Left ventricle myocardium inferior (tissue), 1 donor: ENCODE results near the gene HELZ. TPM values are rescaled to one million over a fixed set of nuclear protein-coding genes. Genes with fewer than 3 reads are reported as not detected.
"Not testable (repeated sequence)": the region's sequence is repeated elsewhere in the genome, so short reads cannot be mapped to it uniquely, and the experiment has no call there.

Experiments used
- DNase-seq: peaks from one replicate; pipeline ENCODE4 v3.0.0-alpha.2; 2020
- H3K27ac ChIP-seq: fragments of 200-600 bp; replicated peaks from 2 replicates; pipeline ENCODE4 v1.8.0; 2021
- H3K27me3 ChIP-seq: fragments of 200-600 bp; 2 replicates; pipeline ENCODE4 v1.8.0; 2021; ENCODE audit warnings: low read depth
- H3K36me3 ChIP-seq: fragments of 200-600 bp; 2 replicates; pipeline ENCODE4 v1.8.0; 2021
- H3K4me1 ChIP-seq: fragments of 200-600 bp; 2 replicates; pipeline ENCODE4 v1.8.0; 2021
- H3K4me3 ChIP-seq: fragments of 200-600 bp; 2 replicates; pipeline ENCODE4 v1.8.0; 2021; ENCODE audit warnings: mild to moderate bottlenecking, moderate library complexity
- H3K9me3 ChIP-seq: fragments of 200-600 bp; replicated peaks from 2 replicates; pipeline ENCODE4 v1.8.0; 2021
- intact Hi-C: fragments of 100-400 bp; cut with micrococcal nuclease; formaldehyde crosslinking; loops from one replicate; pipeline ENCODE4 v1.11.0; 2022
- total RNA-seq: library from RNA; stranded (reverse); fragmentation: NEBNext Ultra II Directional; extraction: Animal tissue kit (Norgen Biotek cat#: 25700); gene quantifications from one replicate; pipeline ENCODE4 v1.2.1, GENCODE V29; 2021
- TF ChIP-seq, protein P1 (sequence below): fragments of 200-600 bp; IDR thresholded peaks from 2 replicates; pipeline ENCODE4 v1.8.0; 2021; ENCODE audit warnings: antibody characterized with exemption, mild to moderate bottlenecking, borderline replicate concordance
- donor health status: DM: no; HTN: yes; CAD: no; lungs with severe emphysema.

The HELZ gene
- total RNA-seq, 1 donor from 2014 or later: 36.7 TPM

GRCh38 chr17:67148352-67148751 lies 96.6 kb downstream of the HELZ start:
- no peak overlapping the region for H3K27ac ChIP-seq
- peaks cover 78% of the 10 kb centered on the region for H3K36me3 ChIP-seq
- intact Hi-C loops: no loop called here
- no peaks in the 10 kb centered on the region for H3K9me3 ChIP-seq
- H3K4me3 ChIP-seq: no peak overlapping the region
- H3K27me3 ChIP-seq: no peaks in the 10 kb centered on the region
- TF ChIP-seq, protein P1, sequence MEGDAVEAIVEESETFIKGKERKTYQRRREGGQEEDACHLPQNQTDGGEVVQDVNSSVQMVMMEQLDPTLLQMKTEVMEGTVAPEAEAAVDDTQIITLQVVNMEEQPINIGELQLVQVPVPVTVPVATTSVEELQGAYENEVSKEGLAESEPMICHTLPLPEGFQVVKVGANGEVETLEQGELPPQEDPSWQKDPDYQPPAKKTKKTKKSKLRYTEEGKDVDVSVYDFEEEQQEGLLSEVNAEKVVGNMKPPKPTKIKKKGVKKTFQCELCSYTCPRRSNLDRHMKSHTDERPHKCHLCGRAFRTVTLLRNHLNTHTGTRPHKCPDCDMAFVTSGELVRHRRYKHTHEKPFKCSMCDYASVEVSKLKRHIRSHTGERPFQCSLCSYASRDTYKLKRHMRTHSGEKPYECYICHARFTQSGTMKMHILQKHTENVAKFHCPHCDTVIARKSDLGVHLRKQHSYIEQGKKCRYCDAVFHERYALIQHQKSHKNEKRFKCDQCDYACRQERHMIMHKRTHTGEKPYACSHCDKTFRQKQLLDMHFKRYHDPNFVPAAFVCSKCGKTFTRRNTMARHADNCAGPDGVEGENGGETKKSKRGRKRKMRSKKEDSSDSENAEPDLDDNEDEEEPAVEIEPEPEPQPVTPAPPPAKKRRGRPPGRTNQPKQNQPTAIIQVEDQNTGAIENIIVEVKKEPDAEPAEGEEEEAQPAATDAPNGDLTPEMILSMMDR: no peak
- no peak for DNase-seq
- H3K4me1 ChIP-seq: no peaks in the 10 kb centered on the region

DNA sequence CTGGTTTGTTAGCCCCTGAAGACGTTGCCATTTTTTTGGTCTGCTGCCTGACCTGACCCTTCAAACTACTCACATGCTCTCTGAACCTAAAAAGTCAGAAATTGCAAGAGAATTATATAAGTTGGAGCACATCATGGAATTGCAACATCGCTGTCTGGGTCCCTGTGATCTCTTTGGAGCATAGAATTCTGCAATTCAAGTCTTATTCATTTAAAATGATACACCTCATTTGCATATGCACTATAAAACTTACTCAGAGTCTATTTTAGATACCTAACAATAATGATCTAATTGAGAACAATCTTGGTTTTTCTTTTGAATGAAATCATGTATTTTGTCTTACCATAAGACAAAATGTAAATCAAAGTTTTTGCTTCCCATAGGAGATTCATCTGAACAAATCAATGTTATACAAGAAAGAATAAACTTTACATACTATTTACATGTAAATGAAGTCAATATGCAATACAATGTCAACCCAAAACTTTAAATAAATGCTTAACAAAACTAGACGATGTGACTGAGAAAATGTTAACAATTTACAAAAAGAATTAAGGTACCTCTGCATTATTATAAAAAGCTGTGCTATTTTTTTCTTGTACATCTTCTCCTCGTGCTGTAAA lies 99.7 kb downstream of the HELZ start:
- Histone ChIP-seq H3K27ac (no peak overlapping the region), H3K4me1 (no peaks in the 10 kb centered on the region), H3K4me3 (no peak overlapping the region), H3K27me3 (no peaks in the 10 kb centered on the region), H3K36me3 (peaks cover 83% of the 10 kb centered on the region), H3K9me3 (peaks cover 10% of the 10 kb centered on the region)
- DNase-seq: no peak
- intact Hi-C loops: no loop called here
- TF ChIP-seq, protein P1: no peak

- intact Hi-C loops: no loop called here
Observed at GRCh38 chr17:67143318-67143717, 101.7 kb downstream of the HELZ start.

DNA sequence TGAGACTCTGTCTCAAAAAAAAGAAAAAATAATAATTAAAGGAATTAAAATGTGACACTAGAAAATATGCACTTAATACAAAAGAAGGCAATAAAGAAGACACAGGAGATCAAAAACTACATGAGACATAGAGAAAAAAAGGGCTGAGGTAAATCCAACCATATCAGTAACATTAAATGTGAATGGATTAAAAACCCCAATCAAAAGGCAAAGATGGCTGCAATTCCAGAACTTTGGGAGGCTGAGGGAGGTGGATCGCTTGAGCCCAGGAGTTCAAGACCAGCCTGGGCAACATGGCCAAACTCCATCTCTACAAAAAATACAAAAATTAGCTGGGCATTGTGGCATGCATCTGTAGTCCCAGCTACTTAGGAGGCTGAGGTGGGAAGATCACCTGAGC lies 103.0 kb downstream of the HELZ start:
- peaks cover 68% of the 10 kb centered on the region for H3K36me3 ChIP-seq
- H3K27me3 ChIP-seq, intact Hi-C loops, DNase-seq, H3K9me3 ChIP-seq, H3K4me1 ChIP-seq, H3K27ac ChIP-seq, H3K4me3 ChIP-seq: not testable (repeated sequence)

More at GRCh38 chr17:67143318-67143717, 101.7 kb downstream of the HELZ start:
- no peaks in the 10 kb centered on the region for H3K4me1 ChIP-seq
- H3K27me3 ChIP-seq: no peaks in the 10 kb centered on the region
- no peak overlapping the region for H3K27ac ChIP-seq
- no peak overlapping the region for H3K4me3 ChIP-seq
- peaks cover 10% of the 10 kb centered on the region for H3K9me3 ChIP-seq
- no peak for DNase-seq
- TF ChIP-seq, protein P1: no peak
- peaks cover 73% of the 10 kb centered on the region for H3K36me3 ChIP-seq

- H3K9me3 ChIP-seq: peaks cover 10% of the 10 kb centered on the region
- H3K4me3 ChIP-seq: no peak overlapping the region
- H3K27ac ChIP-seq: no peak overlapping the region
- no peaks in the 10 kb centered on the region for H3K27me3 ChIP-seq
- intact Hi-C loops: no loop called here
- TF ChIP-seq, protein P1: no peak
- peaks cover 68% of the 10 kb centered on the region for H3K36me3 ChIP-seq
- no peak for DNase-seq
- H3K4me1 ChIP-seq: no peaks in the 10 kb centered on the region
Observed at GRCh38 chr17:67139784-67140665, 105.0 kb downstream of the HELZ start.

- no peak overlapping the region for H3K4me3 ChIP-seq
- no peaks in the 10 kb centered on the region for H3K4me1 ChIP-seq
- no peak for DNase-seq
- intact Hi-C loops: no loop called here
- peaks cover 10% of the 10 kb centered on the region for H3K9me3 ChIP-seq
- H3K27me3 ChIP-seq: no peaks in the 10 kb centered on the region
- TF ChIP-seq, protein P1: no peak
- H3K27ac ChIP-seq: no peak overlapping the region
- H3K36me3 ChIP-seq: peaks cover 67% of the 10 kb centered on the region
Observed at GRCh38 chr17:67139289-67139688, 105.7 kb downstream of the HELZ start.
